ENCODE data around the gene INHBB. TPM values are rescaled to one million over a fixed set of nuclear protein-coding genes. Genes with fewer than 3 reads are reported as not detected.

INHBB gene
- total RNA-seq, 4 donors from 2014 or later, result 0.31 to 8.4 (median 3.4) TPM

GRCh38 chr2:120338015-120338414, 7.9 kb upstream of the INHBB start:
- ATAC-seq, result no peak
- Histone ChIP-seq H3K27me3 (peaks cover 72% of the 10 kb centered on the region), H3K27ac (no peak overlapping the region), H3K4me3 (no peak overlapping the region), H3K36me3 (no peaks in the 10 kb centered on the region), H3K4me1 (peaks cover 0 to 2% (median 1%) of the 10 kb centered on the region in 3 donors), H3K9me3 (peaks cover 0 to 5% (median 0%) of the 10 kb centered on the region in 3 donors)
- 57 to 70% methylated on average over 1 of the region's 1 CpG for WGBS, 2 donors (ENCODE audit: low coverage in 1 of 2)
- no peak for TF ChIP-seq CTCF (IDR thresholded peaks at IDR 0.05)
- TF ChIP-seq POLR2AphosphoS5 (IDR thresholded peaks at IDR 0.05), result no peak
- no peak for TF ChIP-seq EP300 (IDR thresholded peaks at IDR 0.05)
- no peak for TF ChIP-seq POLR2A (IDR thresholded peaks at IDR 0.05)

- peaks cover 85% of the 10 kb centered on the region for H3K27me3 ChIP-seq
- WGBS, 2 donors (ENCODE audit: low coverage in 1 of 2), result 44 to 59% methylated on average over 1 to 7 of the region's 7 CpGs
Measured at GRCh38 chr2:120341977-120342376, 4.0 kb upstream of the INHBB start.

GRCh38 chr2:120342446-120342845, 3.5 kb upstream of the INHBB start:
- Histone ChIP-seq H3K27me3 (peaks cover 85% of the 10 kb centered on the region), H3K9me3 (no peaks in the 10 kb centered on the region), H3K36me3 (no peaks in the 10 kb centered on the region), H3K4me3 (no peak overlapping the region), H3K4me1 (peaks cover 0 to 45% (median 32%) of the 10 kb centered on the region in 3 donors), H3K27ac (no peak overlapping the region)
- TF ChIP-seq EP300 (IDR thresholded peaks at IDR 0.05) (no peak), POLR2A (IDR thresholded peaks at IDR 0.05) (no peak), POLR2AphosphoS5 (IDR thresholded peaks at IDR 0.05) (no peak), CTCF (IDR thresholded peaks at IDR 0.05) (no peak)
- ATAC-seq, result no peak
- 33 to 40% methylated on average over 1 to 2 of the region's 7 CpGs for WGBS, 2 donors (ENCODE audit: low coverage in 1 of 2)

More at GRCh38 chr2:120341977-120342376, 4.0 kb upstream of the INHBB start:
- no peaks in the 10 kb centered on the region for H3K36me3 ChIP-seq
- H3K4me1 ChIP-seq, result peaks cover 0 to 40% (median 28%) of the 10 kb centered on the region in 3 donors
- H3K27ac ChIP-seq, result no peak overlapping the region
- no peak overlapping the region for H3K4me3 ChIP-seq
- no peak for ATAC-seq
- no peaks in the 10 kb centered on the region for H3K9me3 ChIP-seq
- no peak for TF ChIP-seq POLR2AphosphoS5 (IDR thresholded peaks at IDR 0.05)
- no peak for TF ChIP-seq EP300 (IDR thresholded peaks at IDR 0.05)
- no peak for TF ChIP-seq POLR2A (IDR thresholded peaks at IDR 0.05)
- no peak for TF ChIP-seq CTCF (IDR thresholded peaks at IDR 0.05)

- H3K36me3 ChIP-seq, result no peaks in the 10 kb centered on the region
- no peak for TF ChIP-seq EP300 (IDR thresholded peaks at IDR 0.05)
- H3K27me3 ChIP-seq, result peaks cover 90% of the 10 kb centered on the region
- no peaks in the 10 kb centered on the region for H3K9me3 ChIP-seq
- H3K27ac ChIP-seq, result no peak overlapping the region
- no peak overlapping the region for H3K4me3 ChIP-seq
- peaks cover 0 to 49% (median 35%) of the 10 kb centered on the region in 3 donors for H3K4me1 ChIP-seq
- no peak for ATAC-seq
- 0 to 40% methylated on average over 1 of the region's 5 CpGs for WGBS, 2 donors (ENCODE audit: low coverage in 1 of 2)
Measured at GRCh38 chr2:120343100-120343432, 2.9 kb upstream of the INHBB start.

- ATAC-seq, result peak; percentile 75
- WGBS, 2 donors (ENCODE audit: low coverage in 1 of 2), result 50% methylated on average over 2 of the region's 43 CpGs; no CpG with 5 or more reads in 1 of the 2 donors
- TF ChIP-seq CTCF (IDR thresholded peaks at IDR 0.05) (peak in 3 of 4 experiments; percentile 75 to 91 (median 86)), EP300 (IDR thresholded peaks at IDR 0.05) (no peak), POLR2AphosphoS5 (IDR thresholded peaks at IDR 0.05) (peak; percentile 26), POLR2A (IDR thresholded peaks at IDR 0.05) (no peak)
- Histone ChIP-seq H3K27ac (peak overlapping the region in 1 of 4 donors; percentile 69), H3K4me1 (peaks cover 0 to 49% (median 35%) of the 10 kb centered on the region in 3 donors), H3K27me3 (peaks cover 94% of the 10 kb centered on the region), H3K36me3 (no peaks in the 10 kb centered on the region), H3K9me3 (no peaks in the 10 kb centered on the region), H3K4me3 (peak overlapping the region in 1 of 2 donors; percentile 61)
Measured at GRCh38 chr2:120343433-120344105, 2.4 kb upstream of the INHBB start.
